HepG2 (cell line): Measurements from ENCODE around the gene DCN. TPM values are rescaled to one million over a fixed set of nuclear protein-coding genes. Genes with fewer than 3 reads are reported as not detected.
A peak's percentile ranks its signal among the peaks of the same experiment; 100 is the strongest.

ENCODE experiments used
- ATAC-seq: fragments of 200-7000 bp; cut with Tn5 transposase; 3 replicates; pipeline ENCODE4 v1.9.1; 2020; ENCODE audit warnings: mild to moderate bottlenecking, moderate library complexity
- BruUV-seq: library from RNA; stranded (reverse); fragments of 400-500 nt; replicated peaks from 2 replicates; lab custom pipeline; 2021; lab: Mats Ljungman, UMichigan
- CTCF ChIA-PET: fragments of 300-600 bp; formaldehyde crosslinking; extraction: SDS; loops from one replicate; lab custom pipeline; 2021; ENCODE audit warnings: low total read pairs, inconsistent platforms, low intra/inter-chr PET ratio; lab: Yijun Ruan, JAX
- POLR2A ChIA-PET: fragments of 350-600 bp; sonication (Branson Sonifier 250); formaldehyde crosslinking; loops from one replicate; lab custom pipeline; 2020; ENCODE audit warnings: antibody characterized with exemption, inconsistent platforms; lab: Yijun Ruan, JAX
- DNase-seq: peaks from one replicate; pipeline ENCODE4 v3.0.0-alpha.2; 2015; ENCODE audit warnings: low spot score
- FAIRE-seq: peaks from 3 replicates; lab custom pipeline; 2011; peaks lifted over from hg19 to GRCh38; lab: Jason Lieb, UNC
- H2AFZ ChIP-seq: one replicate; pipeline ENCODE4 v1.6.1; 2011; ENCODE audit warnings: low read length, inconsistent platforms
- H3K27ac ChIP-seq: fragments of 300-600 bp; 3 replicates; pipeline ENCODE4 v1.8.0; 2011; ENCODE audit warnings: mixed run types, mild to moderate bottlenecking, mixed read lengths, low read length, inconsistent platforms; ENCODE audit not compliant: insufficient read depth; ENCODE audit errors: extremely low read length
- H3K27me3 ChIP-seq, 2 experiments: fragments of 200-600 bp in 1 of 2; 2 replicates in 1 of 2; 3 replicates in 1 of 2; pipeline versions ENCODE4 v1.6.0 to v1.8.0; 2011; ENCODE audit warnings: low read length in 2 of 2, mild to moderate bottlenecking in 2 of 2, moderate library complexity in 2 of 2, inconsistent platforms in 1 of 2; ENCODE audit not compliant: insufficient read depth in 2 of 2, control insufficient read depth in 1 of 2
- H3K36me3 ChIP-seq, 2 experiments: fragments of 200-600 bp in 1 of 2; replicated peaks in 1 of 2; 2 replicates in 1 of 2; 3 replicates in 1 of 2; pipeline versions ENCODE4 v1.5.1 to v1.8.0; 2011; ENCODE audit warnings: low read length in 2 of 2, inconsistent platforms in 1 of 2; ENCODE audit not compliant: insufficient read depth in 2 of 2, control insufficient read depth in 1 of 2
- H3K4me1 ChIP-seq: 2 replicates; pipeline ENCODE4 v1.5.1; 2012; ENCODE audit warnings: low read length, inconsistent platforms; ENCODE audit not compliant: insufficient read depth
- H3K4me2 ChIP-seq: 2 replicates; pipeline ENCODE4 v1.6.0; 2011; ENCODE audit warnings: low read depth, low read length, inconsistent platforms
- H3K4me3 ChIP-seq, 3 experiments: fragments of 200-600 bp in 1 of 3; sonication (generic), shearing (Covaris generic) in 1 of 3; replicated peaks in 1 of 3; 2 replicates each; pipeline ENCODE4 v1.5.1; 2011 to 2016; ENCODE audit warnings: low read length in 3 of 3, inconsistent platforms in 2 of 3, low read depth in 2 of 3, mild to moderate bottlenecking in 2 of 3, control low read depth in 1 of 3, mixed read lengths in 1 of 3; ENCODE audit not compliant: insufficient read depth in 1 of 3
- H3K79me2 ChIP-seq: one replicate; pipeline ENCODE4 v1.6.1; 2011; ENCODE audit warnings: low read length, inconsistent platforms; ENCODE audit not compliant: insufficient read depth
- H3K9ac ChIP-seq: 2 replicates; pipeline ENCODE4 v1.6.0; 2011; ENCODE audit warnings: mild to moderate bottlenecking, low read depth, low read length, inconsistent platforms; ENCODE audit not compliant: insufficient read depth
- H3K9me3 ChIP-seq: 2 replicates; pipeline ENCODE4 v1.5.1; 2012; ENCODE audit warnings: mild to moderate bottlenecking, low read length
- H4K20me1 ChIP-seq: 2 replicates; pipeline ENCODE4 v1.6.0; 2011; ENCODE audit warnings: inconsistent platforms, mild to moderate bottlenecking, low read length, moderate library complexity; ENCODE audit not compliant: insufficient read depth
- ATF7 ChIP-seq, 2 experiments: fragments of 450-650 bp in 1 of 2; sonication (generic) in 1 of 2; formaldehyde crosslinking in 1 of 2; IDR thresholded peaks; 2 replicates each; pipeline versions ENCODE4 v1.4.0 to v1.6.1; 2016 to 2020; ENCODE audit warnings: antibody characterized with exemption in 1 of 2, mild to moderate bottlenecking in 1 of 2, missing genetic modification reagents in 1 of 2
- CREB1 ChIP-seq, 2 experiments: fragments of 450-650 bp in 1 of 2; IDR thresholded peaks; 2 replicates each; pipeline ENCODE4 v1.6.1; 2016 to 2017; ENCODE audit warnings: control low read depth in 1 of 2, mild to moderate bottlenecking in 1 of 2, missing compliant biosample characterization in 1 of 2, missing genetic modification characterization in 1 of 2
- NCOA1 ChIP-seq: sonication (generic); formaldehyde crosslinking; IDR thresholded peaks from 2 replicates; pipeline ENCODE4 v1.9.0; 2021; ENCODE audit warnings: missing genetic modification reagents
- NR2F6 ChIP-seq, 2 experiments: IDR thresholded peaks; 2 replicates each; pipeline ENCODE4 v1.6.1; 2016; ENCODE audit warnings: antibody characterized with exemption in 1 of 2, mild to moderate bottlenecking in 1 of 2
- PAX8 ChIP-seq: sonication (generic); formaldehyde crosslinking; IDR thresholded peaks from 2 replicates; pipeline ENCODE4 v1.8.0; 2022; ENCODE audit warnings: mild to moderate bottlenecking, missing genetic modification reagents, borderline replicate concordance
- SNRNP70 ChIP-seq: fragments of 200-400 bp; formaldehyde crosslinking; IDR thresholded peaks from 2 replicates; pipeline ENCODE4 v1.6.1; 2017; ENCODE audit warnings: mild to moderate bottlenecking, low read depth, low read length, moderate library complexity
- ZEB1 ChIP-seq: IDR thresholded peaks from 2 replicates; pipeline ENCODE4 v1.6.1; 2012; ENCODE audit warnings: mild to moderate bottlenecking, low read depth, inconsistent platforms; ENCODE audit not compliant: insufficient replicate concordance
- ZNF720 ChIP-seq: sonication (generic); formaldehyde crosslinking; IDR thresholded peaks from 2 replicates; pipeline ENCODE4 v1.4.0; 2020; ENCODE audit warnings: missing genetic modification reagents
- ZSCAN9 ChIP-seq: IDR thresholded peaks from 2 replicates; pipeline ENCODE4 v1.6.1; 2016; ENCODE audit warnings: borderline replicate concordance
- WGBS: methylation state at CpG from one replicate; pipeline ENCODE4 v1.1.6; 2017; ENCODE audit warnings: low lambda C conversion rate; 5-methylcytosine and 5-hydroxymethylcytosine counted together
- in situ Hi-C: cut with HindIII; loops from 2 replicates; pipeline ENCODE4 v1.10.0; 2017; ENCODE audit warnings: low pct_unique_long_range_greater_than_20kb; ENCODE audit not compliant: extremely low pct_ligation_motif_present
- intact Hi-C: fragments of 100-400 bp; cut with micrococcal nuclease; formaldehyde crosslinking; loops from one replicate; pipeline ENCODE4 v1.10.0; 2022; ENCODE audit not compliant: unreplicated experiment
- polyA plus RNA-seq, 8 experiments: library from polyadenylated mRNA; depleted of rRNA in 3 of 8; stranded (reverse) in 7 of 8; unstranded in 1 of 8; fragments of >200 nt; fragmentation: Illumina TruSeq in 4 of 8; extraction: Trizol in 4 of 8; gene quantifications; 2 replicates each; pipeline versions ENCODE4 v1.2.1 to v1.2.3, GENCODE V29; 2011 to 2016; ENCODE audit warnings: low read depth in 4 of 8, missing spikeins in 1 of 8, mixed read lengths in 1 of 8; ENCODE audit not compliant: insufficient read depth in 1 of 8
- total RNA-seq, 5 experiments: library from RNA; depleted of rRNA; stranded (reverse); fragments of >200 nt; fragmentation: Illumina TruSeq; extraction: Trizol; gene quantifications; 2 replicates each; pipeline ENCODE4 v1.2.3, GENCODE V29; 2016; ENCODE audit warnings: low read depth in 1 of 5

The DCN gene
- total and polyA plus RNA-seq, 2 of the 13 experiments (the other 11 are each of a cell fraction or from before 2014, with no cell fraction given) = not detected

DNA sequence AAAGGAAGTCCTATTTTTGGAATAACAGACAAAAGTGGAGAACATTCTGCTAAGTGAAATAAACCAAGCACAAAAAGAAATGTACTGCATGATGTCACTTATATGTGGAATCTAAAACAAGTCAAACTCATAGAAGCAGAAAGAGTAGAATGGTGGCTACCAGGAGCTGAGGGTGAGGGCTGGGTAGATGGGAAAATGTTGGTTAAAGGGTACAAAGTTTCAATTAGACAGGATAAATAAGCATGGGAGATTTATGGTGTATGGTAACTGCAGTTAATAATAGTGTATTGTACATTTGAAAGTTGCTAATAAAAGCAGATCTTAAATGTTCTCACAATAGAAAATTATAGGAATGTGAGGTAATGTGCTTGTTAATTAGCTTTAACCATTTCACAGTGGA lies 84.2 kb downstream of the DCN start:
- BruUV-seq = no TSS peak
- no peaks in the 10 kb centered on the region for H3K36me3 ChIP-seq
- no peak overlapping the region for H3K9ac ChIP-seq
- no peaks in the 10 kb centered on the region for H3K27me3 ChIP-seq
- H3K9me3 ChIP-seq = peaks cover 24% of the 10 kb centered on the region
- in situ Hi-C loops (no loop called here), intact Hi-C loops (no loop called here)
- no peak for DNase-seq
- no peak for ATAC-seq
- H3K4me2 ChIP-seq = no peak overlapping the region
- no peak for FAIRE-seq
- H3K4me1 ChIP-seq = no peaks in the 10 kb centered on the region
- H3K27ac ChIP-seq = no peak overlapping the region
- CTCF ChIA-PET = no interaction called here
- no peak overlapping the region for H3K4me3 ChIP-seq
- no peaks in the 10 kb centered on the region for H4K20me1 ChIP-seq
- H2AFZ ChIP-seq = no peak overlapping the region
- TF ChIP-seq ATF7 (IDR thresholded peaks at IDR 0.05) = 0 out of 2 replicates have a peak, but pooled peaks have one; percentile 31
- TF ChIP-seq ATF7 (CRISPR knock-in tag; IDR thresholded peaks at IDR 0.05) = no peak
- TF ChIP-seq ZNF720 (CRISPR knock-in tag) = no peak
- TF ChIP-seq SNRNP70 = no peak
- no peak for TF ChIP-seq NCOA1 (CRISPR knock-in tag)
- TF ChIP-seq NR2F6 (IDR thresholded peaks at IDR 0.05) = no peak
- TF ChIP-seq NR2F6 (CRISPR knock-in tag; IDR thresholded peaks at IDR 0.05) = no peak
- TF ChIP-seq ZSCAN9 = no peak
- TF ChIP-seq PAX8 = no peak
- no peaks in the 10 kb centered on the region for H3K79me2 ChIP-seq
- POLR2A ChIA-PET = no interaction called here

DNA sequence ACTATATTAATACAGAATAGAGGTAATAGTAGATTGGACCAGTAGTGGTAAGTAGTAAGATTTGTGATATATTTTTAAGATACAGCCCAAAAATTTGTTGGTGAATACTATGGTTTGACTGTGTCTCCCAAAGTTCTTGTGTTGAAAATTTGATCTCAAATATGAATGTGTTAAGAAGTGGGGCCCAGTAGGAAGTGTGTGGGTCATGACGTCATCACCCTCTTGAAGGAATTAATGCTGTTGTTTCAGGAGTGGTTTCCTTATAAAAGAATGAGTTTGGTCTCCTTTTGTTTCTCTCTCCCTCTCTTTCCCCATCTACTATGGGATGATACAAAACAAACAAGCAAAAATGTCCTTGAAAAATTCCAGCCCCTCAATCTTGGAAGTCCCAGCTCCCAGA lies 87.7 kb downstream of the DCN start:
- POLR2A ChIA-PET = no interaction called here
- H3K79me2 ChIP-seq = no peaks in the 10 kb centered on the region
- H3K4me3 ChIP-seq = no peak overlapping the region
- no peak overlapping the region for H3K27ac ChIP-seq
- TF ChIP-seq ATF7 (IDR thresholded peaks at IDR 0.05) (peak; percentile 97), ATF7 (CRISPR knock-in tag; IDR thresholded peaks at IDR 0.05) (no peak), ZEB1 (no peak), CREB1 (IDR thresholded peaks at IDR 0.05) (peak; percentile 96), CREB1 (CRISPR knock-in tag; IDR thresholded peaks at IDR 0.05) (no peak)
- TF ChIP-seq, all 625 proteins: peak for 2
- Histone ChIP-seq H3K9ac (no peak overlapping the region), H3K4me2 (no peak overlapping the region), H3K27me3 (no peaks in the 10 kb centered on the region), H2AFZ (no peak overlapping the region), H3K36me3 (no peaks in the 10 kb centered on the region), H3K4me1 (no peaks in the 10 kb centered on the region), H4K20me1 (no peaks in the 10 kb centered on the region), H3K9me3 (peaks cover 51% of the 10 kb centered on the region)
- 0% methylated on average over 1 of the region's 1 CpG for WGBS
- ATAC-seq (no peak), DNase-seq (no peak), FAIRE-seq (no peak)
- in situ Hi-C loops (no loop called here), intact Hi-C loops (no loop called here)
- CTCF ChIA-PET = no interaction called here
- no TSS peak for BruUV-seq
